Upper lobe of left lung (tissue), 6 donors: Measurements from ENCODE around the gene ATP1B3. TPM values are rescaled to one million over a fixed set of nuclear protein-coding genes. Genes with fewer than 3 reads are reported as not detected.

Experiments used
- ATAC-seq, 2 donors: fragments of 200-7000 bp; cut with Tn5 transposase; one replicate each; pipeline ENCODE4 v1.9.1; 2022; ENCODE audit warnings: mild to moderate bottlenecking in 2 of 2, moderate library complexity in 2 of 2; ENCODE audit not compliant: low FRiP score in 2 of 2
- DNase-seq, 2 donors: peaks; one replicate each; pipeline ENCODE4 v3.0.0-alpha.2; 2019 to 2020
- H3K27ac ChIP-seq, 4 donors: fragments of 200-600 bp; sonication (generic); one replicate each; pipeline ENCODE4 v1.5.1; 2016 to 2019
- H3K27me3 ChIP-seq, 4 donors: fragments of 200-600 bp; sonication (generic); one replicate each; pipeline ENCODE4 v1.5.1; 2017 to 2019
- H3K36me3 ChIP-seq, 4 donors: fragments of 200-600 bp; sonication (generic); one replicate each; pipeline ENCODE4 v1.5.1; 2016 to 2019
- H3K4me1 ChIP-seq, 4 donors: fragments of 200-600 bp; sonication (generic); one replicate each; pipeline ENCODE4 v1.5.1; 2018 to 2019
- H3K4me3 ChIP-seq, 4 donors: fragments of 200-600 bp; sonication (generic); one replicate each; pipeline ENCODE4 v1.5.1; 2017 to 2019; ENCODE audit warnings: mild to moderate bottlenecking in 2 of 4, moderate library complexity in 1 of 4
- H3K9me3 ChIP-seq, 4 donors: fragments of 200-600 bp; sonication (generic); one replicate each; pipeline ENCODE4 v1.5.1; 2018 to 2019
- EP300 ChIP-seq, 4 donors: sonication (generic); formaldehyde crosslinking; IDR thresholded peaks; one replicate each; pipeline ENCODE4 v1.5.1; 2017; ENCODE audit warnings: antibody characterized with exemption in 4 of 4, control low read depth in 2 of 4
- POLR2A ChIP-seq, 4 donors: fragments of 450-650 bp; IDR thresholded peaks; one replicate each; pipeline ENCODE4 v1.5.1; 2016 to 2017; ENCODE audit warnings: antibody characterized with exemption in 4 of 4, mild to moderate bottlenecking in 2 of 4
- POLR2AphosphoS5 ChIP-seq, 2 donors: sonication (generic); formaldehyde crosslinking; IDR thresholded peaks; one replicate each; pipeline ENCODE4 v1.5.1; 2017; ENCODE audit warnings: antibody characterized with exemption in 2 of 2
- WGBS, 2 donors: methylation state at CpG; one replicate each; pipeline ENCODE4 v1.1.5; 2017 to 2018; 5-methylcytosine and 5-hydroxymethylcytosine counted together
- total RNA-seq, 6 donors: library from RNA; depleted of rRNA in 4 of 6; stranded (reverse); fragments of >200 nt in 4 of 6; gene quantifications; one replicate each; pipeline versions ENCODE4 v1.1.0 to v1.2.1, GENCODE V29; 2016 to 2021
- TF ChIP-seq, protein P1 (sequence below), 6 experiments: fragments of 450-650 bp in 4 of 6; fragments of 200-600 bp in 2 of 6; sonication (generic) in 2 of 6; IDR thresholded peaks; one replicate each; pipeline ENCODE4 v1.5.1; 2016 to 2019; ENCODE audit warnings: antibody characterized with exemption in 6 of 6
- donor health status: DM: no; HTN: no; CAD: no; lungs with moderate emphysema.
- donor health status: DM: no; HTN: yes; CAD: no; lungs with severe emphysema.

ATP1B3 gene
- total RNA-seq, 6 donors from 2014 or later: 68.8 to 309 (median 92.2) TPM

DNA sequence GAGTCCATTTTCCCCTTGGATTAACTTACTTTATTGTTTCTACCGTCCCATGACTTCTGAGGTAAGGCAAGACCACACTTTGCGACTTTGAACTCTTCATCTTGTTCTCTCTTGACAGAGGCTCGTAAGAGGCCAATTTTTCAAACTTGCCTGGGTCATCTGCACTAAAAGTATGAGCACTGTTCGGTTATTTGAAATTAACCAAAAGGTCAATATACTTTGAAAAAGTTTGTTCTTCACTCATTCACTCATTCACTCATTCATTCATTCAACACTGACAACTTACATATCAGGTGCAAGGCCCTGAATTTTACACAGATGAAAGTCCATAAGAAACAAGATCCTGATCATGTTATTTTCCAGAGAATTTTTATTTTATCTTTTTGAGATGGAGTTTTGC lies 57.9 kb downstream of the ATP1B3 start:
- Histone ChIP-seq H3K4me3 (no peak overlapping the region), H3K27me3 (no peaks in the 10 kb centered on the region), H3K27ac (no peak overlapping the region), H3K4me1 (no peaks in the 10 kb centered on the region), H3K36me3 (no peaks in the 10 kb centered on the region), H3K9me3 (no peaks in the 10 kb centered on the region)
- DNase-seq: no peak
- 85 to 88% methylated on average over 4 of the region's 4 CpGs for WGBS, 2 donors
- ATAC-seq: no peak
- TF ChIP-seq POLR2A (IDR thresholded peaks at IDR 0.05) (no peak), POLR2AphosphoS5 (IDR thresholded peaks at IDR 0.05) (no peak), EP300 (IDR thresholded peaks at IDR 0.05) (no peak)
- TF ChIP-seq, protein P1, sequence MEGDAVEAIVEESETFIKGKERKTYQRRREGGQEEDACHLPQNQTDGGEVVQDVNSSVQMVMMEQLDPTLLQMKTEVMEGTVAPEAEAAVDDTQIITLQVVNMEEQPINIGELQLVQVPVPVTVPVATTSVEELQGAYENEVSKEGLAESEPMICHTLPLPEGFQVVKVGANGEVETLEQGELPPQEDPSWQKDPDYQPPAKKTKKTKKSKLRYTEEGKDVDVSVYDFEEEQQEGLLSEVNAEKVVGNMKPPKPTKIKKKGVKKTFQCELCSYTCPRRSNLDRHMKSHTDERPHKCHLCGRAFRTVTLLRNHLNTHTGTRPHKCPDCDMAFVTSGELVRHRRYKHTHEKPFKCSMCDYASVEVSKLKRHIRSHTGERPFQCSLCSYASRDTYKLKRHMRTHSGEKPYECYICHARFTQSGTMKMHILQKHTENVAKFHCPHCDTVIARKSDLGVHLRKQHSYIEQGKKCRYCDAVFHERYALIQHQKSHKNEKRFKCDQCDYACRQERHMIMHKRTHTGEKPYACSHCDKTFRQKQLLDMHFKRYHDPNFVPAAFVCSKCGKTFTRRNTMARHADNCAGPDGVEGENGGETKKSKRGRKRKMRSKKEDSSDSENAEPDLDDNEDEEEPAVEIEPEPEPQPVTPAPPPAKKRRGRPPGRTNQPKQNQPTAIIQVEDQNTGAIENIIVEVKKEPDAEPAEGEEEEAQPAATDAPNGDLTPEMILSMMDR (IDR thresholded peaks at IDR 0.05): no peak

DNA sequence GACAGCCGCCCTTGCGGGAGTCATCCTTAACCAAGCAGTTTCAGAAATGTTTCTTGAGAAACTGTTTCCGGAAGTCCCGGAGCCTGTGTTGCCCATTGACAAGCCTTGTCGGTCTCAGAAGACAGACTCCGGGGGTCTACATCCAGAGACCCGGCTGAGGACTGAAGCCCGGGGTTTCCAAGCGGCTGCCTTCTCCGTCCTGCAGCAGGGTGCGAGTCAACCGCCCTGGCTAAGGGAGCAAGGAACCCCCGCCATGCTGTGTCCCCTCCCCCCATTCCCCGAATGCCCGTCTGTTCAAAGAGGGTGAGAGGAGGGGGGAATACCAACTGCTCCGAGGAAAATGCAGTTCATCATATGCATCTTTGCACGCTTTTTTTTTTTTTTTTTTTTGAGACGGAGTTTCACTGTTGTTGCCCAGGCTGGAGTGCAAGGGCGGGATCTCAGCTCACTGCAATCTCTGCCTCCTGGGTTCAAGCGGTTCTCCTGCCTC lies 61.6 kb downstream of the ATP1B3 start:
- ATAC-seq: no peak
- Histone ChIP-seq H3K4me3 (no peak overlapping the region), H3K27ac (no peak overlapping the region), H3K27me3 (no peaks in the 10 kb centered on the region), H3K36me3 (no peaks in the 10 kb centered on the region), H3K4me1 (peaks cover 5 to 12% (median 9%) of the 10 kb centered on the region in 4 donors), H3K9me3 (no peaks in the 10 kb centered on the region)
- DNase-seq: no peak
- TF ChIP-seq, protein P1 (IDR thresholded peaks at IDR 0.05): no peak
- TF ChIP-seq EP300 (IDR thresholded peaks at IDR 0.05) (no peak), POLR2A (IDR thresholded peaks at IDR 0.05) (no peak), POLR2AphosphoS5 (IDR thresholded peaks at IDR 0.05) (no peak)
- WGBS, 2 donors: 89 to 94% methylated on average over 9 to 20 of the region's 20 CpGs

DNA sequence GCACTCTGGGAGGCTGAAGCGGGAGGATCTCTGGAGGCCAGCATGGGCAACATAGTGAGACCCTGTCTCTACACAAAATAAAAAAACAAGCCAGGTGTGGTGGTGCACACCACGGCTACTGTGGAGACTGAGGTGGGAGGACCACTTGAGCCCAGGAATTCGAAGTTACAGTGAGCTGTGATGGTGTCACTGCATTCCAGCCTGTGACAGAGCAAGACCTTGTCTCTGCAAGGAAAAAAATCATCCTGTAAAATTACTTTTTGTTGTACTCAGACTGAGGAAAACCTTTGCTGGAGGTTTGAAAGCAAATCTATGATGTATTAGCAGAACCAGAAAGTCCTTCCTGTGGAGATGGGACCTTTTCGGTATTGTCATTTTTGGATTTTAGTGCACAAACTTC lies 63.3 kb downstream of the ATP1B3 start:
- 77 to 87% methylated on average over 4 of the region's 4 CpGs for WGBS, 2 donors
- TF ChIP-seq, protein P1 (IDR thresholded peaks at IDR 0.05): no peak
- TF ChIP-seq POLR2AphosphoS5 (IDR thresholded peaks at IDR 0.05): no peak
- no peak for TF ChIP-seq POLR2A (IDR thresholded peaks at IDR 0.05)
- TF ChIP-seq EP300 (IDR thresholded peaks at IDR 0.05): no peak
- peaks cover 5 to 12% (median 9%) of the 10 kb centered on the region in 4 donors for H3K4me1 ChIP-seq
- H3K36me3 ChIP-seq: no peaks in the 10 kb centered on the region
- H3K4me3 ChIP-seq: no peak overlapping the region
- H3K27ac ChIP-seq: no peak overlapping the region
- H3K27me3 ChIP-seq: no peaks in the 10 kb centered on the region
- H3K9me3 ChIP-seq: no peaks in the 10 kb centered on the region
- DNase-seq: no peak
- no peak for ATAC-seq

DNA sequence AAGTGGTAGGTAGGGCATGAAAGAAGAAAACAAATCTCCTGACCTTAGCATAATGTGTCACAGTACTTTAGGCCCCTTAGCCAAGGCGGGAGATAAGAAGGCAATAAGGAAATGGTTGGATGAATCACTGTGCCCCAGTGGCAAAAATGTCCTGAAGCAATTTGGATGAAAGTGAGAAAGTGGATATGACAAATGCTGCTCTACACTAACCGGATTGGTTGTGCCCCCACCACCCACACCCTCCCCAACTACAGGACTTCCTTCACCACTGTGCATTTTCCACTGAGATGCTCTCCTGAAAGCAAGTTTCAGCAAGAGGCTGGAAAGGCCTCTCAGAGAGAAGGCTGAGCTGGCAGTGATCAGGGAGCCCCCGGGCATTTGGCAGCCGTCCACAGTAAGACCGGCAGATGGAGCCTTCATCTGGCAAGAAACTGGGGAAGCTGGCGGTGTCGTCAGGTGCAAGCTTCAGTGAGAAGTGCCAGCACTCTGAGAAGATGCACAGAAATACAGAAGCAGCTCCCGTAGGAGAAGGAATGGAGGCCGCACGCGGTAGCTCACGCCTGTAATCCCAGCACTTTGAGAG lies 63.8 kb downstream of the ATP1B3 start:
- Histone ChIP-seq H3K4me3 (no peak overlapping the region), H3K36me3 (no peaks in the 10 kb centered on the region), H3K4me1 (peaks cover 5 to 12% (median 9%) of the 10 kb centered on the region in 4 donors), H3K27ac (no peak overlapping the region), H3K27me3 (no peaks in the 10 kb centered on the region), H3K9me3 (no peaks in the 10 kb centered on the region)
- no peak for DNase-seq
- TF ChIP-seq EP300 (IDR thresholded peaks at IDR 0.05) (no peak), POLR2AphosphoS5 (IDR thresholded peaks at IDR 0.05) (no peak), POLR2A (IDR thresholded peaks at IDR 0.05) (no peak)
- TF ChIP-seq, protein P1 (IDR thresholded peaks at IDR 0.05): no peak
- 48 to 61% methylated on average over 12 of the region's 12 CpGs for WGBS, 2 donors
- peak in 1 of 2 donors; percentile 31 for ATAC-seq

DNA sequence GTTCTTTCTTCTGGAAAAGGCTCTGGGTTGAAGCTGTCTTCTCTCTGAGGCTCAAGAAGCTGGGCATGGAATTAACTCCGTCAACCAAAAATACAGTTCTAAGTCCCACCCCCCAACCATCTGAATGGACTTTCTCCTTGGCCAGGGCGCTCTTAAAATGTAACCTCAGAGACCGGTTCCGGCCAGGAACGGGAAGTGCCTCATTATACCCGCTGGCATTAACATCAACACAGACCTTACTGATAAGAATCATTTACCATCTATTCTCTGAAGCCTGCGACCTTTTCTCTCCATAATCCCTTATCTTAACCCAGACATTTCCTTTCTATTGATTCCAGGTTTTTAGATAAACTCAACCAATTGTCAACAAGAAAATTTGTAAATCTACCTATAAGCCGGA lies 64.7 kb downstream of the ATP1B3 start:
- no peaks in the 10 kb centered on the region for H3K27me3 ChIP-seq
- ATAC-seq: peak in 1 of 2 donors; percentile 29
- 26 to 50% methylated on average over 8 of the region's 8 CpGs for WGBS, 2 donors
- H3K4me3 ChIP-seq: no peak overlapping the region
- no peaks in the 10 kb centered on the region for H3K9me3 ChIP-seq
- no peak overlapping the region for H3K27ac ChIP-seq
- H3K36me3 ChIP-seq: no peaks in the 10 kb centered on the region
- peaks cover 5 to 12% (median 9%) of the 10 kb centered on the region in 4 donors for H3K4me1 ChIP-seq
- no peak for TF ChIP-seq EP300 (IDR thresholded peaks at IDR 0.05)
- no peak for TF ChIP-seq POLR2A (IDR thresholded peaks at IDR 0.05)
- no peak for TF ChIP-seq POLR2AphosphoS5 (IDR thresholded peaks at IDR 0.05)
- TF ChIP-seq, protein P1 (IDR thresholded peaks at IDR 0.05): no peak
- no peak for DNase-seq
